CD4-positive, alpha-beta T cell (primary cell): Measurements from ENCODE around the gene SLC2A3. TPM values are rescaled to one million over a fixed set of nuclear protein-coding genes. Genes with fewer than 3 reads are reported as not detected.
"Not testable (repeated sequence)": the region's sequence is repeated elsewhere in the genome, so short reads cannot be mapped to it uniquely, and the experiment has no call there.

Experiments
- ATAC-seq: fragments of 200-7000 bp; cut with Tn5 transposase; one replicate; pipeline ENCODE4 v1.10.0; 2022; ENCODE audit warnings: mild to moderate bottlenecking; ENCODE audit not compliant: poor library complexity
- CTCF ChIA-PET: fragments of 350-600 bp; sonication (Branson Sonifier 250); formaldehyde crosslinking; loops from one replicate; lab custom pipeline; 2021; ENCODE audit warnings: antibody characterized with exemption, inconsistent platforms; lab: Charles Lee
- POLR2A ChIA-PET: fragments of 350-600 bp; sonication (Branson Sonifier 250); formaldehyde crosslinking; loops from one replicate; lab custom pipeline; 2021; ENCODE audit warnings: antibody characterized with exemption, inconsistent platforms; lab: Charles Lee
- DNase-seq, 14 experiments: peaks; one replicate each; pipeline ENCODE4 v3.0.0-alpha.2; 2013 to 2020; ENCODE audit warnings: mixed read lengths in 2 of 14
- H3K27ac ChIP-seq, 2 donors: one replicate each; pipeline versions ENCODE4 v1.5.1 to v1.7.0; 2013; ENCODE audit warnings: low read length in 2 of 2, low read depth in 1 of 2, mild to moderate bottlenecking in 1 of 2
- H3K27me3 ChIP-seq, 2 experiments: 1 replicate in 1 of 2; 2 replicates in 1 of 2; pipeline versions ENCODE4 v1.6.1 to v1.7.0; 2013; ENCODE audit warnings: low read length in 2 of 2, control low read depth in 1 of 2, mild to moderate bottlenecking in 1 of 2, moderate library complexity in 1 of 2; ENCODE audit not compliant: insufficient read depth in 2 of 2, control insufficient read depth in 1 of 2
- H3K36me3 ChIP-seq: one replicate; pipeline ENCODE4 v1.6.1; 2013; ENCODE audit warnings: low read length, control low read depth; ENCODE audit not compliant: insufficient read depth
- H3K4me1 ChIP-seq: one replicate; pipeline ENCODE4 v1.6.1; 2013; ENCODE audit warnings: low read length, control low read depth; ENCODE audit not compliant: insufficient read depth
- H3K4me3 ChIP-seq: one replicate; pipeline ENCODE4 v1.5.1; 2013; ENCODE audit warnings: mild to moderate bottlenecking, low read length, moderate library complexity
- H3K9me3 ChIP-seq, 2 experiments: 1 replicate in 1 of 2; 2 replicates in 1 of 2; pipeline versions ENCODE4 v1.6.1 to v1.7.0; 2013; ENCODE audit warnings: low read length in 2 of 2, mild to moderate bottlenecking in 2 of 2, control low read depth in 1 of 2, moderate library complexity in 1 of 2; ENCODE audit not compliant: control insufficient read depth in 1 of 2, insufficient read depth in 1 of 2
- H3K27ac Mint-ChIP-seq: one replicate; pipeline ENCODE4 v1.8.0; 2020; ENCODE audit warnings: mixed read lengths
- H3K27me3 Mint-ChIP-seq: one replicate; pipeline ENCODE4 v1.8.0; 2021; ENCODE audit warnings: mixed read lengths
- H3K36me3 Mint-ChIP-seq: one replicate; pipeline ENCODE4 v1.8.0; 2021; ENCODE audit warnings: low read depth, mixed read lengths
- H3K4me1 Mint-ChIP-seq: one replicate; pipeline ENCODE4 v1.8.0; 2021; ENCODE audit warnings: low read depth, mixed read lengths
- H3K4me3 Mint-ChIP-seq: one replicate; pipeline ENCODE4 v1.8.0; 2020; ENCODE audit warnings: mild to moderate bottlenecking, mixed read lengths
- H3K9me3 Mint-ChIP-seq: one replicate; pipeline ENCODE4 v1.8.0; 2020; ENCODE audit warnings: mixed read lengths
- intact Hi-C, 2 experiments: fragments of 100-400 bp; cut with DNase I in 1 of 2; cut with micrococcal nuclease in 1 of 2; formaldehyde crosslinking; loops; one replicate each; pipeline versions ENCODE4 v1.15.1 to v1.9.0; 2023 to 2025; cut with DNase I, micrococcal nuclease
- total RNA-seq, 174 experiments: library from RNA in 2 of 174; stranded (reverse) in 2 of 174; gene quantifications; one replicate each; pipeline ENCODE4 v1.2.3 and lab custom pipeline; 2021 to 2026
- TF ChIP-seq, protein P1 (sequence below): fragments of 200-600 bp; IDR thresholded peaks from one replicate; pipeline ENCODE4 v1.8.0; 2022; ENCODE audit warnings: antibody characterized with exemption, mild to moderate bottlenecking

SLC2A3 gene
- total RNA-seq, 2 experiments from 2014 or later, result 929 to 939 TPM

DNA sequence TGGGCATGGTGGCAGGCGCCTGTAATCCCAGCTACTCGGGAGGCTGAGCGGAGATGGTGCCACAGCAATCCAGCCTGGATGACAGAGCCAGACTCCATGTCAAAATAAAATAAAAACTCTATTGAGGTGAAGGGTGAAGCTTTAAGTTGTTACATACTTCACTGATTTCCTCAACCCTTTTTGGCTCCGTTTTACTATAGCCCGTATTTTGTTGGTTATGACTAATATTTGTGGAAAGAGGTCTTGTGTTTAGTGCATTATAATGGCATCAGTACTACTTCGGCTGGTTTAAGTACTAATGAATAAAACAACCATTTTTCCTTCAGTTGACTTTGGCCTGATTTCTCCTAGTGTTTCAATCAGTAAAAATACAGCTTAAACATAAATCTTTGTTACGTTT is 36.2 kb downstream of the SLC2A3 start:
- intact Hi-C loops, result no loop called here
- no peaks in the 10 kb centered on the region for H3K27me3 Mint-ChIP-seq
- H3K27ac Mint-ChIP-seq, result no peak overlapping the region
- Histone ChIP-seq H3K27me3 (no peaks in the 10 kb centered on the region), H3K4me3 (no peak overlapping the region), H3K4me1 (no peaks in the 10 kb centered on the region), H3K27ac (no peak overlapping the region), H3K36me3 (no peaks in the 10 kb centered on the region), H3K9me3 (no peaks in the 10 kb centered on the region)
- ATAC-seq, result no peak
- no peaks in the 10 kb centered on the region for H3K9me3 Mint-ChIP-seq
- CTCF ChIA-PET, result no interaction called here
- POLR2A ChIA-PET, result no interaction called here
- TF ChIP-seq, protein P1, sequence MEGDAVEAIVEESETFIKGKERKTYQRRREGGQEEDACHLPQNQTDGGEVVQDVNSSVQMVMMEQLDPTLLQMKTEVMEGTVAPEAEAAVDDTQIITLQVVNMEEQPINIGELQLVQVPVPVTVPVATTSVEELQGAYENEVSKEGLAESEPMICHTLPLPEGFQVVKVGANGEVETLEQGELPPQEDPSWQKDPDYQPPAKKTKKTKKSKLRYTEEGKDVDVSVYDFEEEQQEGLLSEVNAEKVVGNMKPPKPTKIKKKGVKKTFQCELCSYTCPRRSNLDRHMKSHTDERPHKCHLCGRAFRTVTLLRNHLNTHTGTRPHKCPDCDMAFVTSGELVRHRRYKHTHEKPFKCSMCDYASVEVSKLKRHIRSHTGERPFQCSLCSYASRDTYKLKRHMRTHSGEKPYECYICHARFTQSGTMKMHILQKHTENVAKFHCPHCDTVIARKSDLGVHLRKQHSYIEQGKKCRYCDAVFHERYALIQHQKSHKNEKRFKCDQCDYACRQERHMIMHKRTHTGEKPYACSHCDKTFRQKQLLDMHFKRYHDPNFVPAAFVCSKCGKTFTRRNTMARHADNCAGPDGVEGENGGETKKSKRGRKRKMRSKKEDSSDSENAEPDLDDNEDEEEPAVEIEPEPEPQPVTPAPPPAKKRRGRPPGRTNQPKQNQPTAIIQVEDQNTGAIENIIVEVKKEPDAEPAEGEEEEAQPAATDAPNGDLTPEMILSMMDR, result no peak
- no peaks in the 10 kb centered on the region for H3K4me1 Mint-ChIP-seq
- H3K36me3 Mint-ChIP-seq, result no peaks in the 10 kb centered on the region
- no peak overlapping the region for H3K4me3 Mint-ChIP-seq
- no peak for DNase-seq

DNA sequence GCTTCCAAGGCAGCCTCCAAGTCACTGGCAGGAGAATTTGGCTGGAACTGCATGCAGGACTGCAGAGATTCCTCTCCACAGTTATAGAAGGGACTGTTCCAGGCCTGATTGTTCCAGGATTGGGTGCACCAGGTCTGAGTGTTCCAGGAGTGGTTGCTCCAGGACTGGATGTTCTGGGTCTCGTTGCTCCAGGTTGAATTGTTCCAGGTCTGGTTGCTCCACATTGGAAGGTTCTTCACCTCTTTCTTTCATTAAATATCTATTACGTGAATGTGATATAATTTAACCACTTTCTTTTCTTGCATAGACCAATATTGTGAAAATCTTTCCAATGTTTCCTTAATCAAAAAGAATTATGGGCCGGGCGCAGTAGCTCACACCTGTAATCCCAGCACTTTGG is 39.3 kb downstream of the SLC2A3 start:
- H3K27ac ChIP-seq, H3K27ac Mint-ChIP-seq, H3K27me3 Mint-ChIP-seq, CTCF ChIA-PET, H3K4me1 Mint-ChIP-seq, H3K4me3 Mint-ChIP-seq, POLR2A ChIA-PET, ATAC-seq, DNase-seq, H3K9me3 ChIP-seq, H3K27me3 ChIP-seq, H3K36me3 ChIP-seq, H3K36me3 Mint-ChIP-seq, H3K4me1 ChIP-seq, H3K4me3 ChIP-seq, H3K9me3 Mint-ChIP-seq, intact Hi-C loops: not testable (repeated sequence)

GRCh38 chr12:7892186-7892980 is 43.6 kb downstream of the SLC2A3 start:
- TF ChIP-seq, protein P1, result no peak
- Mint-ChIP-seq H3K27me3 (no peaks in the 10 kb centered on the region), H3K9me3 (no peaks in the 10 kb centered on the region), H3K36me3 (no peaks in the 10 kb centered on the region), H3K4me1 (no peaks in the 10 kb centered on the region), H3K27ac (no peak overlapping the region), H3K4me3 (no peak overlapping the region)
- POLR2A ChIA-PET, result no interaction called here
- H3K27me3 ChIP-seq, result peaks cover 0 to 6% of the 10 kb centered on the region in 2 experiments
- intact Hi-C loops, result no loop called here
- no peak for ATAC-seq
- H3K27ac ChIP-seq, result no peak overlapping the region
- H3K4me1 ChIP-seq, result no peaks in the 10 kb centered on the region
- no peaks in the 10 kb centered on the region for H3K9me3 ChIP-seq
- no peak overlapping the region for H3K4me3 ChIP-seq
- CTCF ChIA-PET, result no interaction called here
- no peaks in the 10 kb centered on the region for H3K36me3 ChIP-seq
- DNase-seq, result no peak

GRCh38 chr12:7884689-7885088 is 51.3 kb downstream of the SLC2A3 start:
- H3K4me1 ChIP-seq, result no peaks in the 10 kb centered on the region
- Mint-ChIP-seq H3K9me3 (no peaks in the 10 kb centered on the region), H3K4me3 (no peak overlapping the region), H3K4me1 (no peaks in the 10 kb centered on the region), H3K36me3 (no peaks in the 10 kb centered on the region), H3K27ac (no peak overlapping the region), H3K27me3 (no peaks in the 10 kb centered on the region)
- ATAC-seq, result no peak
- peaks cover 0 to 6% of the 10 kb centered on the region in 2 experiments for H3K27me3 ChIP-seq
- intact Hi-C loops, result no loop called here
- H3K27ac ChIP-seq, result no peak overlapping the region
- no peaks in the 10 kb centered on the region for H3K9me3 ChIP-seq
- no peak for DNase-seq
- CTCF ChIA-PET, result no interaction called here
- POLR2A ChIA-PET, result no interaction called here
- H3K4me3 ChIP-seq, result no peak overlapping the region
- H3K36me3 ChIP-seq, result no peaks in the 10 kb centered on the region
- TF ChIP-seq, protein P1, result no peak

DNA sequence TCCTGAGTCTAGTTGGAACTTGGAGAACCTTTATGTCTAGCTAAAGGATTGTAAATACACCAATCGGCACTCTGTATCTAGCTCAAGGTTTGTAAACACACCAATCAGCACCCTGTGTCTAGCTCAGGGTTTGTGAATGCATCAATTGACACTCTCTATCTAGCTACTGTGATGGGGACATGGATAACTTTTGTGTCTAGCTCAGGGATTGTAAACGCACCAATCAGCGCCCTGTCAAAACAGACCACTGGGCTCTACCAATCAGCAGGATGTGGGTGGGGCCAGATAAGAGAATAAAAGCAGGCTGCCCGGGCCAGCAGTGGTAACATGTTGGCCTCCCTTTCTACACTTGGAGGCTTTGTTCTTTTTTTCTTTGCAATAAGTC is 54.3 kb downstream of the SLC2A3 start:
- H3K9me3 Mint-ChIP-seq, H3K4me3 Mint-ChIP-seq, POLR2A ChIA-PET, H3K27ac Mint-ChIP-seq, DNase-seq, H3K4me1 Mint-ChIP-seq, H3K36me3 Mint-ChIP-seq, H3K36me3 ChIP-seq, H3K4me3 ChIP-seq, H3K27me3 ChIP-seq, H3K4me1 ChIP-seq, H3K27ac ChIP-seq, intact Hi-C loops, CTCF ChIA-PET, H3K27me3 Mint-ChIP-seq, H3K9me3 ChIP-seq, ATAC-seq: not testable (repeated sequence)
